NCI-H774 (cell line): ENCODE data around the gene NRSN2.

Experiments
- DNase-seq: peaks from one replicate; lab custom pipeline; 2025; lab: John Stamatoyannopoulos, UW

NRSN2 gene, protein sequence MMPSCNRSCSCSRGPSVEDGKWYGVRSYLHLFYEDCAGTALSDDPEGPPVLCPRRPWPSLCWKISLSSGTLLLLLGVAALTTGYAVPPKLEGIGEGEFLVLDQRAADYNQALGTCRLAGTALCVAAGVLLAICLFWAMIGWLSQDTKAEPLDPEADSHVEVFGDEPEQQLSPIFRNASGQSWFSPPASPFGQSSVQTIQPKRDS

DNA sequence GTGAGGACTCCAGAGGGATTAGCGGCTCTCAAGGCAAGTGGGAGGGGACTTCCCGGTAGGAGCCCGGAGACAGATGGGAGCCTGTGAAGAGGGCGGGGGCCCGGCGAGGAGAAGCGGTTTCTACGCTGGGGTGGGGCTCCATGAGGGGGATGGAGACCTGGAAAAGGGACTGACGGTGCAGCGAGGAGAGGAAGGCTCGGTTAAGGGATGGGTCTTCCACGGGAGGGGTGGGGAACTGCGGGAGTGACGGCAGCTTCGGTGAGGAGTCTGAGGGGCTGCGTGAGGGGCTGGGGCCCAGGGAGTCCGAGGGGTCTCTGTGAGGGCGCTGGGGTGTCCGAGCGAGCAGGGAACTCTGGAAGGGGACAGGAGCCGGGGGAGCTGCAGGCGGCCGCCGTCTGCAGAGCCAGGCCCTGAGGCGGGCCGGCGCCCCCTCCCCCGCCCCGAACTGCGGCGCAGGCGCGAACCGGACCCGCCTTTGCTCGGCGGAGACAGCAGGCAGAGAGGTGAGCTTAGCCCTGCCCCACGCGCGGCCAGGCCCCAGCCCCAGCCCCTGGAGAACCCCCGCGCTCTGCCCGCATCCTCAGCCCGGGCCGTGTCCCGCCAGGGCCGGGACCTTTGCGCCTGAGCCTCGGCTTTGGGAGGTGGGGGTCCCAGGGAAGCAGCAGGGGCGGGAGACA lies at the start of gene NRSN2:
TSS of gene NRSN2 (plus strand) at position 472 of the 677 bp plus-strand sequence. CDS start 2,533 bp downstream, outside the sequence.
- DNase-seq: peak; percentile 41

DNA sequence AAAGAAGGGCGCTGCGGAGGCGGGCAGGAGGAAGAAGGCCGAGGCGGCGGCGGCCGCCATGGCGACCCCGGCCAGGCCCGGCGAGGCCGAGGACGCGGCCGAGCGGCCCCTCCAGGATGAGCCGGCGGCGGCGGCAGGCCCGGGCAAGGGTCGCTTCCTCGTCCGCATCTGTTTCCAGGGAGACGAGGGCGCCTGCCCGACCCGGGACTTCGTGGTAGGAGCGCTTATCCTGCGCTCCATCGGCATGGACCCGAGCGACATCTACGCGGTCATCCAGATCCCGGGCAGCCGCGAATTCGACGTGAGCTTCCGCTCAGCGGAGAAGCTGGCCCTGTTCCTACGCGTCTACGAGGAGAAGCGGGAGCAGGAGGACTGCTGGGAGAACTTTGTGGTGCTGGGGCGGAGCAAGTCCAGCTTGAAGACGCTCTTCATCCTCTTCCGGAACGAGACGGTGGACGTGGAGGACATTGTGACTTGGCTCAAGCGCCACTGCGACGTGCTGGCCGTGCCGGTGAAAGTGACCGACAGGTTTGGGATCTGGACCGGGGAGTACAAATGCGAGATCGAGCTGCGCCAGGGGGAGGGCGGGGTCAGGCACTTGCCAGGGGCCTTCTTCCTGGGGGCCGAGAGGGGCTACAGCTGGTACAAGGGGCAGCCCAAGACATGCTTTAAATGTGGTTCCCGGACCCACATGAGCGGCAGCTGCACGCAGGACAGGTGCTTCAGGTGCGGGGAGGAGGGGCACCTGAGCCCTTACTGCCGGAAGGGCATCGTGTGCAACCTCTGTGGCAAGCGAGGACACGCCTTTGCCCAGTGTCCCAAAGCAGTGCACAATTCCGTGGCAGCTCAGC lies 48.8 kb upstream of the NRSN2 start:
- DNase-seq: peak; percentile 63

DNA sequence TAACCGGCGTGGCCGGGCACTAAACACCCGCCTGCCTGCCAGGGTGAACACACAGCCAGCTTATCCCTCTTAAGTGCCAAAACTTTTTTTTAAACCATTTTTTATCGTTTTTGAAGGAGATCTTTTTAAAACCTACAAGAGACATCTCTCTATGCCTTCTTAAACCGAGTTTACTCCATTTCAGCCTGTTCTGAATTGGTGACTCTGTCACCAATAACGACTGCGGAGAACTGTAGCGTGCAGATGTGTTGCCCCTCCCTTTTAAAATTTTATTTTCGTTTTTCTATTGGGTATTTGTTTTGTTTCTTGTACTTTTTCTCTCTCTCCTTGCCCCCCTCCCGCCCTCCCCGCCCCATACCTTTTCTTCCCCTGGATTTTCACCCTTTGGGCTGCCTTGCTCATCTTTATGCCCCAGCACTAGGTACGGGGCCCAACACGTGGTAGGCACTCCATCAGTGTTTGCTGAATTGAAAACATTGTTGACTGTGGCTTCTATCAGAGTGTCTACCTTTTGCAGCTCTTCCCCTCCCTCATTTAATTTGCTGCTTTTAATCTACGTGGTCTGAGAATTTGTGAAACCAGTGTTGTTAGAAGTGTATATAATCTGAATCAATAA lies 48.0 kb upstream of the NRSN2 start:
- no peak for DNase-seq

DNA sequence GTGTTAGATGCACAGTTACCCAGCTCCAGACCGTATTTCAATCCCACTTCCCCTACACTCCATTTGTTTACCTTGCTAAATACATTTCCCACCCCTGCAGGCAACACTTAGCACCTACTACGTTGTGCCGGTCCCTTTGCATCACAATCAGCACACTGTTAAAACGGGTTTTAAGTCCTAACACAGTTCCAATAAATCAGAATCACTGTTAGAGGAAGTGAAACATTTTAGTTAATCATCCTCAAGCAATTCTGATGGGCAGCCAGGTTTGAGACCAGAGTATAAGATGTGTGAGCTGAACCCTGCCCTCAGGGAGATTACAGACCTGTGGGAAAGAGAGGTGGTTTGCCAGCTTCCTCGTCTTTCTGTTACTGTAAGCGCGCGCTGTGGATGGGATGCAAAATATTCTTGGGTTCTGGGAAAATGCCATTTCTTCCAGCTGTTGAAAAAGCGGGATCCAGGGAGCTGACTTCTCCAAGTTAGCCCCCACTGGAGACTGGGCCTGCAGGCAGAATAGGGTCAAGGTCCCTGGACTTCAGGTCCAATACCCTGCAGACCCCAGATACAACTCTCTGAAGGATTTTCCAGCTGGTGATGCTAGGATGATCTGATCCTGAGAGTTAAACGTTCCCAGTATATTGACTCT lies 46.4 kb upstream of the NRSN2 start:
- DNase-seq: no peak

DNA sequence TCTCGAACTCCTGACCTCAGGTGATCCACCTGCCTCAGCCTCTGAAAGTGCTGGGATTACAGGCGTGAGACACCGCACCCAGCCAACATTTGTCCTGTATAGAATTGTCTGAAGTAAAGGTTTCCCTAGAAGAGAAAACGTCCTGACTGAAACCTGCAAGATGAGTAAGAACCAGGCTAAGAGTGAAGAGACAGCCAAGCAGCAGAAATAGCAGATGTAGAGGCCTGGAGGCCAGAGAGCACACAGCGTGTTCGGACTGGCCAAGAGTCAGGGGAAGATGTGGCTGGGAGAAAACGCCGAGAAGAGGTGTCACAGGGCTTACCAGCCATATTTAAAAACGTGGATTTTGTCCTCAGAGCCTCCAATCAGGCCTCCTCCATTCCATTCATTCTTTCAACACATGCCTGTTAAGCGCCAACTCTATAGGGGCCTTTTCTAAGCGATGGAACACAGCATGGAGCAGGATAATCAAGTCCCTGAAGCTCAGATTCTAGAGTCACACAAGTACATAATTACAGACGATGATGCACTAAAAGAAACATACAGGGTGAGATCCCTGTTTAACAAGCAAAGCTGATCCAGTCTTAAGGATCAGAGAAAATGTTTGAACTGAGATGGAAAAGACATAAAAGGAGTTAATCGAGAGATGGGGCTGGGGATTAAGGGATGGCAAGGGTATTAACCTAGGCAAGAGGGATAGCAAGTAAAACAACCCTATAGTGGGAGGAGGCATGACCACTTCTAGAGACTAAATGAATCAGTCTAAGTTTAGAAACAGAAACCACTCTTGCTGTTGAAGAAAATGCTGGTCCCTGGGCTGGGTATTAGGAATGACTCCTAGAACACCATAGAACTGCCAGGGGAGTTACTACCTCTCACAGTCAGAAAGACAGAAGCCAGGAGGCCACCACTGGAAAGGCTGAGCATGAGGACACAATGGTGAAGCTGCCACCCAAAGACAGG lies 44.7 kb upstream of the NRSN2 start:
- DNase-seq: no peak

DNA sequence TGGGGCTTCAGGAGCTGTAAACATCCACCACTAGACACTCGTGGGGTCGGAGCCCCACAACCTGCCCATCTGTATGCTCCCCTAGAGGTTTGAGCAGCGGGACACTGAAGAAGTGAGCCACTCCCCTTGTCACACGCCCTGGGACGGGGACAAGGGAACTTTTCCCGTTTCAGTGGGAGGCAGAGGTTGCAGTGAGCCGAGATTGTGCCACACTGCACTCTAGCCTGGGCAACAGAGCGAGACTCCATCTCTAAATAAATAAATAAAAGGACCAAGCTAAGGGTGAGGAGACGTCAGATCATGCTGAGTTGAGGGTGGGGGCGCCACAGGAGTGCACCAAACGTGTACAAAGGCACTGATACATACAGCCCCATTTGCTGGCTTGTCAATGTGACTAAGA lies 41.2 kb upstream of the NRSN2 start:
- no peak for DNase-seq

DNA sequence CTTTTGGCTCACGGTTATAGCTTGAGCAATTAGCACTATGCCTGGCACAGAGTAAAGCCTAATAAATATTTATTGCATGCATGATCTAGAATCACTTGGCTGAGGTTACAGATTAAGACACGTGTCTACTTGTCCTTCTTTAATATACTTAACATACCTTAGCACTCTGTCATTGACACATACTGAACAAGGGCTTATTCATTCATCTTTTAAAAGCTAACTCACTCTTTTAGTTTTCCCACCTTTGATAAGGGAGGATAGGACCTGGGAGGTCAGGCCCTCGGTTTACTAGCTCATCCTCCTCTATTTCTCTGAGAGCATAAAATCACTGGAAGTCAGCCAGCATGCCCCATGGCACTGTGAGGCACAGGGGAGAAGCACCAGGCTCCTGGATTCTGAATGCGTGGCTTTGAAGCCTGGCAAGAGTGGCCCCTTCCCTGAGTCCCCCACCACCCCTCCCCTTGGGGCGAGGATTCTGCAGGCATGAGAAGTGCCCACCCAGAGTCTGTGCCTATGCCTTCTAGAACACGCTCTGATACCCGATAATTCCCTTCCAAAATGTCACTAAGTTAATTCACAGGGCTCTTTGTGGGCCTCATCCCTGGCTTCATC lies 38.4 kb upstream of the NRSN2 start:
- DNase-seq: no peak

DNA sequence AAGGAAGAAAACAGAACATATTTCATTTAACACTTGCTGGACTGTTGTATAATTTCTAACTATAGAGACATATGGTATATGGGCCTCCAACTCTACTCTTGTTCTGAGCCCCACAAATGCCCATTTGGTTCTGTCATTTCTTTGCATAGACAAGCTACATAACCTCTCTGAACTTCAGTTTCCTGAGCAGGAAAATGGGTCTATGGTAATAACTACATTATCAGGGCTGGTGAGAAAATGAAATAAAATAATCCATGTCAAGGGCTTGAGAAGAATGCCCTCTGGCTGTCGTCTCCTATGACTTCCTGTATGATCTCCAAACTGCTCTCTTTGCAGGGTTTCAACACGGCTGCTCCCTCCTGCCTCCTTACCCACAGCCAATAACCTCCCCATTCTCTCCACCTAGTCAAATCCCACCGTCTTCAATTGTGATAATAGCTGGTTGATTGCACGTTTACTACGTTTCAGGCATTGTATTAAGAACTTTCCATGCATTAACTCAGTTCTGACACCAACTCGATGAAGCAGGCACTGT lies 37.5 kb upstream of the NRSN2 start:
- DNase-seq: no peak

DNA sequence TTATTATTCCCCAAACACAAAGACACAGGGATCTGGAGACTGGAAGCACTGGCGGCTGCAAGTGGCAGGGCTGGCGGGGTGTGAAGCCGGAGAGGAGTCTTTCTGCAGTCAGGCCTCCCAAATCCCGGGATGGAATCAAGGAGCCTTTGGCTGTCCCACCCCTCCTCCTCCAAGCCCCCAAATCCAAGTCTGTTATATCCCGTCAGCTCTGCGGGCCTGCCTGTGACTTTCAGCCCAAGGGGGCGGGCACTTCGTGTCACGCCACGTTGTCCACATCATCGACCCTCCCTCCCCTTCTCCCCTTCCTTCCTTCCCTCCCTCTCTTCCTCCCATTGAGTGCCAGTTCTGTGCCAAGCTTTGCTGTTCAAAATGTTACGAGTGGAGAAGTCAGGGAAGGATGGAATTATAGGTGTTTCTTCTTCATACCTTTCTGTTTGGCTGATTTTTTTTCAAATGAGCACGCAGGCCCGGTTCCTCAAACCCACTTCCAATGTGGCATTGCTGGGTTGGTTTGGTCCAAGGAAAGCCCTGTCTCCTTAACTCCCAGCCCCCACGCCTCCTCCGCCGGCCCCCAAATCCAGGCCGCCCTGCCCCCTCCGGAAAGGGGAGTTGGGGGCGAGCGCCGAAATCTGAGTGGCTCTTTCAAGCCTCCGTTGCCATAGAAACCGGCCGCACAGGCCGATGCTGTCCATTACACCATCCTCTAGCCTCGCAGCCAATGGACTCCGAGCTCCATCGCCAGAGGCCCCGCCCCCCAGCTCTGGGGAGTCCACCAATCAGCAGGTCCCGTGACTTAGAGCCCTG lies 36.9 kb upstream of the NRSN2 start:
- DNase-seq: peak; percentile 98

DNA sequence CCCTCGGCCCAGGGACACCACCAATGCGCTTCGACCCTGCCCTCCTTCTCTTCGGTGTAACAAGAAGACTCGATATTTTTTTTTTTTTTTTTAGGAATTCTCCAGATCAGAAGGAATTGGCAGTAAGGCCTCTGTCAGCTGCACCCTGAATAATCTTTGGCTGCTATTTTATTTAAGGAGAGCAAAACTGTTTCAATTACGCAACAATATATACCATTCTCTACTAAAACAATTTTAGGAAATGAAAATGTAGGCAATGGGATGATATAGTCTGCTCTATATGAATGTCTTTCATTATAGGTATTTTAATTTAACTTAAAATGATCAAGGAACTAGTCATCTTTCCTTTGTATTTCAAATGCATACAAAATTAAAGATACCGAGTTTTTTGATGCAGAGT lies 36.3 kb upstream of the NRSN2 start:
- no peak for DNase-seq

DNA sequence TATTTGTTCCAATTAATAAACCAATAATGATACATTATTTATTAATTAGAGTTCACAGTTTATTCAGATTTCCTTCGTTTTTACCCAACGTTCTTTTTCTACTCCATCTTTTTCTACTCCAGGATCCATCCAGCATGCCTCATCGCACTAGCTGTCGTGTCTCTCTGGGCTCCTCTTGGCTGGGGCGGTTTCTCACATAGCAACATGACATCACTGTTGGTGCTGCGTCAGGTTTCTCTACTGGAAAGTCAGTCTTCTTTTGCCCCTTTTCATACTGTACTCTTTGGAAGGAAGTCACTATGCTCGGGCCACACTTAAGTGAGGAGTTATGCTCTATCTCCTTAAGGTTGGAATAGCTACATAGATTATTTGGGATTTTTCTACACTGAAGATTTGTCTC lies 35.3 kb upstream of the NRSN2 start:
- DNase-seq: no peak

DNA sequence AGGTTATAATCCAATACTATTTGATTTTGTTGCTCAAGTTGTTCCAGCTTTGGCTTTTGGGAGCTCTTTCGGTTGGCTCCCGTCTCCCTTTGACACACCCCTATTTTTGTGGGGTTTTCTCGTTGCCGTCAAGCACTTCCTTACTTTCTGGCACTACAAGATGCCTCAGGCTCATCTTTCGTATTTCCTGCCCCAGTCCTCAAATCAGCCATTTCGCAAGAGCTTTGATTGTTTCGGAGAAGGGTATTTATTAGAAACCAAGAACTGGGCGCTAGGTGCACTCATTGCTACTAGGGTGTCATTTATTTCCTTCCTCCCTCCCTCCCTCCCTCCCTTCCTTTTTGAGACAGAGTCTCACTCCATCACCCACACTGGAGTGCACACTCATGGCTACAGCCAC lies 34.8 kb upstream of the NRSN2 start:
- no peak for DNase-seq

DNA sequence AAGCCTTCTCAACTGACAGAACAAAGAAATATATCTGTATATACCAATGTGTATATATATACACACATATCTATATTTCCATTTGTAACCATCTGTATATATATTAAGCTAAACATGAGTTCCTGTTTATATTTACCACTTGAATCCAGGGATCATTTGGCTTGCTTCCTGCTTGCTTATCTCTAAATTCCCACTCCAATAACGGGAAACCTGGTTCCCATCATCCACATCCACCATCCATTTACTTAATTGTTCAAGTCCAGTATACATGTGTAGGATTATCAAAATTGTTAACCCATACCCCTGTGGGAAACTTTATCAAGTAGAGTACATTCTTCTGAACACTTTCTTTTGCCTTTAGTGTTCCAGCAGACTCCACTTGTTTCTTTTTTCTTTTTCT lies 34.0 kb upstream of the NRSN2 start:
- DNase-seq: no peak

DNA sequence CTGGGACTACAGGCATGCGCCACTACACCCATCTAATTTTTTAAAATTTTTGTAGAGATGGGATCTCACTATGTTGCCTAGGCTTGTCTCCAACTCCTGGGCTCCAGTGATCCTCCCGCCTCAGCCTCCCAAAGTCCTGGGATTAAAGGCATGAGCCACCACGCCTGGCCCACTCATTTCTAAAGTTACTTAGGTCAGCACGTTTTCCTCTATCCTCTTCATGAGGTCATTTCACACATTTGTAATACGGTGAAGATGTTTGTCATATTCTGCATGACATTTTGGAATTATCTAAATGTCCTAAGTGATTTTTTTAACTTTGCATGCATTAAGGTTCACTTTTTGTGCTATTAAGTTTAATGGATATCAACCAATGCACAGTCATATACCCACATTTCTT lies 33.5 kb upstream of the NRSN2 start:
- DNase-seq: no peak

DNA sequence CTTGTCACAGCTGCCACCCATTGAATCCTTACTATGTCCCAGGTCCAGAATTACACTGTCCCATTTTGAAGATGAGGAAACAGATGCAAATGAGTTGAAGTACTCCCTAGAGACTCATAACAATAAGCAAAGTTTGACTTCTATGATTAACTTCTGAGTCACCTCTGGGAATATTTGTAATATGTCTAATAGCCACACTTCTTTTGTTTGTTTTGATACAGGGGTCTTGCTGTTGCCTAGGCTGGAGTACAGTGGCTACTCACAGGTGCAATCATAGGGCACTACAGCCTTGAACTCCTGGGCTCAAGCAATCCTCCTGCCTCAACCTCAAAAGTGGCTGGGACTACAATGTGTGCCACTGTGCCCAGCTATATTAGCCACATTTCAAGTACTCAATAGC lies 33.0 kb upstream of the NRSN2 start:
- no peak for DNase-seq

DNA sequence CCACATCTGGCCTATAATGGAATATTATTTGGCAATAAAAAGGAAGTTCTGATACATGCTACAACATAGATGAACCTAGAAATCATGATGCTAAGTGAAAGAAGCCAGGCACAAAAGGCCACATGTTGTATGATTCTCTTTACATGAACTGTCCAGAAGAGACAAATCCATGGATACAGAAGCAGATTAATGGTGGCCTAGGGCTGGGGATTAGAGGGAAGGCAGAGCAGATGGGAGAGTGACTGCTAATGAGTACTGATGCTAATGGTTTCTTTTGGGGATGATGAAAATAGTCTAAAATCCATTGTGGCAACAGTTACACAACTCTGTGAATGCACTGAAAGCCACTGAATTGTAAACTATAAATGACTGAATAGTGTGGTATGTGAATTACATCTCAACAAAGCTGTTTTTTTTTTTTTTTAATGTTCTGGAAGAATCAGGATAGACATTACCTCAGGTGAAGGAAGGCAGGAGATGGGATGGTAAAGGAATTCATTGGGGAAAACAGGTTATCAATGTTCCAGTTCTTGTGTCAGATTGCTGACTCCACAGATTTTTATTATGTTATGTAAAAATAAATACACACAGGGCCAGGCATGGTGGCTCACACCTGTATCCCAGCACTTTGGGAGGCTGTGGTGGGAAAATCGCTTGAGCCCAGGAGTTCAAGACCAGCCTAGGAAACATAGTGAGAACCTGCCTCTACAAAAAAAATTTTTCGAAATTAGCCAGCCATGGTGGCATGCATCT lies 30.4 kb upstream of the NRSN2 start:
- DNase-seq: no peak

DNA sequence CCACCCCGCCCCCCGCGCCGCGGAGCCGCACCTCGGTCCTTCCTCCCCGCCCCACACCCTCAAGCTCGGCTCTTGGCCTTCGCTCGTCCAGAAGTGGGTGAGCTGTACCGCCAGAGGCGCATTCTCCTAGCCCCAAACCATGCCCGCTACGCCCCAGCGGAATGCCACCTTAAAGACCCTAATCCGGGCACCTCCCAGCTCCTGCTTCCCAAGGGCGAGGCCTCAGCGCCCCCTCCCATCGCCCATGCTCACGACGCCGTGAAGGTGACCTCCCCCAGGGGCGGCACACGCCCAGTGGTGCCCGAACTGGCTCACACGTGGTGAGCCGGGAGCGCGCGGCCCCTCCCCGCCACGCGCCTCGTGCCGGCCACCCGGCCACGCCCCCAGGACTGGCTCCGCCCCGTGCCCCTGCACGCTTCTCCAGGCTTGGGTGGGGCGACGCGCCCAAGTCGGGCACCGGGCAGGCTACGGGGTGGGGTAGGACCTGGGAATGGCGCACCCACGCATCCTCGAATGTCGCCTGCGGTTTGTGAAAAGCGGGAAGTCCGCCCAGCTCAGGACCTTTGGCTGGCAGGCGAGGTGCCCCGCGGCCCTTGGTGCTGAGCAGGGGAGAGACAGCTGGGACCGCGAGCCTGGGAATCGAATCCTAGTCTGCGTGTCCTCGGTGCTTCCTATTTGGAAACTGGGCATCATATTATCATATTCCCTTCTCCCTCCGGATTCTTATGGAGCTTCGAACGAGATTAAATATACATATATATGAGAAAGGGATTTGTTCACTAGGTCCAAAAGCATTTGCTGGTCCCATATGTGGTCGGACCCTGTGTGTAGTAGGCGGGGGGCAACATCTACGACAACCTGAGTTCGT lies 22.5 kb upstream of the NRSN2 start:
- peak; percentile 87 for DNase-seq
